Stimulated activated CD4-positive, alpha-beta T cell treated with anti-CD3 and anti-CD28 coated beads, Interleukin-4, amount 100 ng/mL, for 1 hour (primary cell): ENCODE data around the gene VPS51.
A peak's percentile ranks its signal among the peaks of the same experiment; 100 is the strongest.
"Not testable (repeated sequence)": the region's sequence is repeated elsewhere in the genome, so short reads cannot be mapped to it uniquely, and the experiment has no call there.

ENCODE experiments used
- DNase-seq: peaks from one replicate; pipeline ENCODE4 v3.0.0-alpha.2; 2020

VPS51 gene

DNA sequence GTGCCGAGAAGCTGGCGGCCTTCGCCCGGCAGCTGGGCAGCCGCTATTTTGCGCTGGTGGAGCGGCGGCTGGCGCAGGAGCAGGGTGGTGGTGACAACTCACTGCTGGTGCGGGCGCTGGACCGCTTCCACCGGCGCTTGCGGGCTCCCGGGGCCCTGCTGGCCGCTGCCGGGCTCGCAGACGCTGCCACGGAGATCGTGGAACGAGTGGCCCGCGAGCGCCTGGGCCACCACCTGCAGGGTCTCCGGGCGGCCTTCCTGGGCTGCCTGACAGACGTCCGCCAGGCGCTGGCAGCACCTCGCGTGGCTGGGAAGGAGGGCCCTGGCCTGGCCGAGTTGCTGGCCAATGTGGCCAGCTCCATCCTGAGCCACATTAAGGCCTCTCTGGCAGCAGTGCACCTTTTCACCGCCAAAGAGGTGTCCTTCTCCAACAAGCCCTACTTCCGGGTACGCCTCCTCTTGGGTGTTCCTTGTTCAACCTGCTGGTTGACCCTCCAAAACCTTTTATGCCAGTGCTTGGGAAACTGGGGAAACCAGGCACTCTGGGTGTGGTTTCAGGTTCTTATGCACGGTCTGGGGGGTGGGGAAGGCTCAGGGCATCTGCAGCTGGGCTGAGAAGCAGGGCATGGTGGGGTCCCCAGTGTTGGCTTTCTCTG lies 12.6 kb downstream of the VPS51 start:
- no peak for DNase-seq

DNA sequence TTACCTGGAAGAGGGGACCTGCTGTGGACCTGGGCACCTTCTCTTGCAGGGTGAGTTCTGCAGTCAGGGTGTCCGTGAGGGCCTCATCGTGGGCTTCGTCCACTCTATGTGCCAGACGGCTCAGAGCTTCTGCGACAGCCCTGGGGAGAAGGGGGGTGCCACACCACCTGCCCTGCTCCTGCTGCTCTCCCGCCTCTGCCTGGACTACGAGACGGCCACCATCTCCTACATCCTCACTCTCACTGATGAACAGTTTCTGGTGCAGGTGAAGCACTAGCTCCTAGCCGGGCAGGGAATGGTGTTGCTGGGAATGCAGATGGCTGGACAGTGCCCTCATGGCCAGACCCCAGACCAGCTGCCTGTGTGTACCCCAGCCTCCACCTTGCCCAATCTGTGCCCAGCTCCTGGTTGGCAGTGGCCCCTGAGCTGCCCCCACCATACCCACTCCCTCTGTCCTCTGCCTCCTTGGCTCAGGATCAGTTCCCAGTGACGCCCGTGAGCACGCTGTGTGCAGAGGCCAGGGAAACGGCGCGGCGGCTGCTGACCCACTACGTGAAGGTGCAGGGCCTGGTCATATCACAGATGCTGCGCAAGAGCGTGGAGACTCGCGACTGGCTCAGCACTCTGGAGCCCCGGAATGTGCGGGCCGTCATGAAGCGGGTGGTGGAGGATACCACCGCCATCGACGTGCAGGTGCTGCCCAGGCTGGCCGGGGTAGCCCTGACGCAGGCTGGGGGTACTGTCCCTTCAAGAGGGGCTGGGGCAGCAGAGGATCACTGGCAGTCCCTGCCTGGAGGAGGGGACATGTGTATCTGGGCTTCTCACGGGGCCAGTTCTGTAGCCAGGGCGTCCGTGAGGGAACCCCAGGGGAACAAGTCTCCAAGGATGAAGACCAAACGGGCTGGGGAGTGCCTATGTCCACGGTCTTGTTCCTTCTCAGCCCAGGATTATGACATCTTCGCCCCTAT lies 13.5 kb downstream of the VPS51 start:
- DNase-seq = no peak

DNA sequence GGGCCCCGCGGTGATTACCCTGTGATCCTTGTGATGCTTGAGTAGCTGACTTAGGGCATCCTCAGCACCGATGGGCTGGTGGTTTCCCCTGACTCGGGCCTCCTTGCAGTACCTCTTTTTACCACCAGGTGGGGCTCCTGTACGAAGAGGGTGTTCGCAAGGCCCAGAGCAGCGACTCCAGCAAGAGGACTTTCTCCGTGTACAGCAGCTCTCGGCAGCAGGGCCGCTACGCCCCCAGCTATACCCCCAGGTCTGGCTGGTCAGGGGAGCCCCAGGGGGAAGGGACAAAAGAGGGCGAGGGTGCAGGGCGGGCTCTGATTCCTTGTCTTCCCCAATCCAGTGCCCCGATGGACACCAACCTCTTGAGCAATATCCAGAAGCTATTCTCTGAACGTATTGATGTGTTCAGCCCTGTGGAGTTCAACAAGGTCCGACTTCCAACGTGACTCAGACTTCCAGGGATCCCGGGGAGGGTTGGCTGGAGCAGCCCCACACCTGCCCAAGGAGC lies 14.4 kb downstream of the VPS51 start:
- DNase-seq = peak; percentile 97

DNA sequence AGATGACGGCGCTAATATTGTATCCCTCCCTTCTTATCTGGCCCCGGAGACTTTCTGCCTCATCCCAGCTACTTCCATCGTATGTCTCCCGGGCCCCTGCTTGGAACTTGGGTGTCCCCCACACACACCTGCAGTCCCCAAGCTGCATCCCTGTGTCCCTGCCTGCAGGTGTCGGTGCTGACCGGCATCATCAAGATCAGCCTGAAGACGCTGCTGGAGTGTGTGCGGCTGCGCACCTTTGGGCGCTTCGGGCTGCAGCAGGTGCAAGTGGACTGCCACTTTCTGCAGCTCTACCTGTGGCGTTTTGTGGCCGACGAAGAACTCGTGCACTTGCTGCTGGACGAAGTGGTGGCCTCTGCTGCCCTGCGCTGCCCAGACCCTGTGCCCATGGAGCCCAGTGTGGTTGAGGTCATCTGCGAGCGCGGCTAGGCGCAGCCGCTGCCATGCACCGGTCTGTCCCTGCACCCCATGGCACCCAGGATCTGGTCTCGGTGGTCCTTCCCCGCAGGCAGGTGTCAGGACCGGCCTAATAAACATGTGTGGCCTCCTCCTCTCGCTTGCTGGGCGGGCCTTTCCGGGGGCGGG lies 15.2 kb downstream of the VPS51 start:
- DNase-seq = no peak

DNA sequence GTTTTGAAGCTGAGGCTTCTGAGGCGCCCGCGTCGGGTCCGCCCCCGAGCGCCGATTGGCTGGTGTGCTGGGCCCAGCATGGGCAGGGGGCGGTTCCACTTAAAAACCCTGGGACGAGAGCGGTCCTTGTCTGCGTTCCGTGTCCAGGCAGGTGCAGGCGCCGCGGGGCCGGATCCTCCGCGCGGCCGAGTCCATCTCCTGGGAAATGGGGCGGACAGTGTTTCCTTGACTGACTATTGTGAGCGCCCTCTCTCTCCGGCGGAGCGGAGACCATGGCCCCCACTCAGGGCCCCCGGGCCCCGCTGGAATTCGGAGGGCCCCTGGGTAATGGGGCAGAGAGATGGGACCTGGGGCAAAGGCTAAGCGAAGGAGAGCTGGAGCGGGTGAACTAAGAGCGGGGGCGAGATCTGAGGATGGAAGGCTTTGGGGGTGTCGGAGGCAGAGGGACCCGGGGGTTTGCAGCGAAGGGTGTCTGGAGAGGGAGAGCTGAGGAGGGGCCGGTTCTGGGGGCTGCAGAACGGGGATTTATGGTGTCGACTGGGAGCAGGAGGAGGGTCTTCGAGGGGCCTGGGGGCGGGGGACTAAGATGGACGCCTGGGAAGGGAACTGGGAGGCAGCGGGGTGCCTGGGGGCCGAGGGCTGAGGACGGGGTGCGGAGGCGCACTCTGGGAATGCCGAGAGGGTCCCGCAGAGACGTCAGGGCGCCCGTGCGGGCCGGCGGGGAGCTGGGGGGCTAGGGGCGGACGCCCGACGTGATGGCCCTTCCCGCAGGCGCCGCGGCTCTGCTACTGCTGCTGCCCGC lies 15.9 kb downstream of the VPS51 start, which contains the start of gene TM7SF2:
Gene TM7SF2 (plus strand): TSS at position 129 of the 802 bp plus-strand sequence. CDS start 144 bp downstream, at position 273.
- peak; percentile 96 for DNase-seq

DNA sequence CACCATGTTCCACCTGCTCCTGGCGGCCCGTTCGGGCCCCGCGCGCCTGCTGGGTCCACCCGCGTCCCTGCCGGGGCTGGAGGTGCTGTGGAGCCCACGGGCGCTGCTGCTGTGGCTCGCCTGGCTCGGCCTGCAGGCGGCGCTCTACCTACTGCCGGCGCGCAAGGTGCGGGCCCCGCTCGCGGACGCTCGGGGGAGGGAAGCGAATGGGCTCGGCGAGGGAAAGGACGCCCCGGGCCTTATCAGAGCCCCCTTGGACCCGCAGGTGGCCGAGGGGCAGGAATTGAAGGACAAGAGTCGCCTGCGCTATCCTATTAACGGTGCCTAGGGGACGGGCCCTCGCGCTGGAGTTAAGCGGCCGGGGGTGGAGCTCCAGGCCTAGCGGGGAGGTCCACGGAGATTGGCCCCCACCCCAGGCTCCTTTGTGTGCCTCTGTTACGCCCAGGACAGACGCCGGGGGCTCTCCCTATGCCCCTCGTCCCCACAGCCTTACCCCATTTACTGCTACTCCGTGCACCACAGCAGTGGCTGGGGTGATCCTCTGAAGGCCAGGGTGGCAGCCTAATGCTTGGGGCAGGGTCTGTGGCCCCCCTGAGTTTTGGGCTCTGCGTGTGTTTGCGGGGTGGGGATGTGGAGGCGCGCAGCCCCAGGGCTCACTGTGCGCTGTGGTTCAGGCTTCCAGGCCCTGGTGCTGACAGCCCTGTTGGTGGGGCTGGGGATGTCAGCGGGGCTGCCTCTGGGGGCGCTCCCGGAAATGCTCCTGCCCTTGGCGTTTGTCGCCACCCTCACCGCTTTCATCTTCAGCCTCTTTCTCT lies 16.7 kb downstream of the VPS51 start:
- DNase-seq = peak; percentile 79

DNA sequence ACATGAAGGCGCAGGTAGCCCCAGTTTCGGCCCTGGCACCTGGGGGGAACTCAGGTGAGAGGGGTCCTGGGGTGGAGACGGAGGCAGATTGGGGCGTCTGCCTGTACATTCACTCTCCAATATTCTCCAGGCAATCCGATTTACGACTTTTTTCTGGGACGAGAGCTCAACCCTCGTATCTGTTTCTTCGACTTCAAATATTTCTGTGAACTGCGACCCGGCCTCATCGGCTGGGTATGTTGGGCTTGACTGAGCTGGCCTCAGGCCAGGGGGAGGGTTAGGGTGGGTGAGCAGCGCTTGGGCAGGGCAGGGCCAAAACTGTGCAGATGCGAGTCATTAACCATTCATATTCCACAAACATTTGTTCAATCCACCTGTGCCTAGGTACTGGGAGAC lies 17.3 kb downstream of the VPS51 start:
- DNase-seq = no peak

DNA sequence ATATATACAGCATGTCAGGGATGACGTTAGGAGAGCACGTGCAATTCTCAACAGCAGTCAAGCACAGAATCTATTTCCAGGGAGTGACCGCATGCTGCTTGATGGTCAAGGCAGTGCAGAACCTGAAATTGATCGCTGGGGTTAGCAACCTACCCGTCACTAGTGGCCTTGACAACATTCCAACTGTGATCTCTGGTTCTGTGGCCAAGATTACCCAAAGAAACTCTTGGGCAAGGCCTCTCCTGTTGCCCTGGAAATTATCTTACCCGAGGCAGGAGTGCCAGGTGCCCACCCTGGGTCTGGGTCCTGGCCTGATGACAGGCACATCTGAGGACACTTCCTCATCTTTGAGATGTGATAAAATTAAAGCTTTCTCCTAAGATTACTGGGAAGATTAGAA lies 17.8 kb downstream of the VPS51 start:
- DNase-seq = no peak

DNA sequence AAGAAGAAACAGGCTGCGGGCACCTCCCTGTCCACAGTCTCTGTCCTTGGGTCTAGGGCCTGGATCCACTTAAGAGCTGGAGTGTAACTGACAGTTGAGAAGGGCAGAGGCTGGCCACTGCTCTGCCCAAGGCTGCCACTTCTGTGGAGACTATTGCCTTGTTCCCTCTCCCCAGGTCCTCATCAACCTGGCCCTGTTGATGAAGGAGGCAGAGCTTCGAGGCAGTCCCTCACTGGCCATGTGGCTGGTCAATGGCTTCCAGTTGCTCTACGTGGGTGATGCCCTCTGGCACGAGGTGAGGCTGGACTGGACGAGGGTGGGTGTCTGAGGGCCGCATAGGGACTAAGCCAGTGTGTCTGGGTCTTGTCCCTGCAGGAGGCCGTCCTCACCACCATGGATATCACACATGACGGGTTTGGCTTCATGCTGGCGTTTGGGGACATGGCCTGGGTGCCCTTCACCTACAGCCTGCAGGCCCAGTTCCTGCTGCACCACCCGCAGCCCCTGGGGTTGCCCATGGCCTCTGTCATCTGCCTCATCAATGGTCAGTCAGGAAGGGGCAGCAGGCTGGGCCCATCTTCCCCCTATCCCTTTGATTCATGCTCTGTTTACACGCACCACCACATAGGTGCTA lies 18.6 kb downstream of the VPS51 start:
- no peak for DNase-seq

DNA sequence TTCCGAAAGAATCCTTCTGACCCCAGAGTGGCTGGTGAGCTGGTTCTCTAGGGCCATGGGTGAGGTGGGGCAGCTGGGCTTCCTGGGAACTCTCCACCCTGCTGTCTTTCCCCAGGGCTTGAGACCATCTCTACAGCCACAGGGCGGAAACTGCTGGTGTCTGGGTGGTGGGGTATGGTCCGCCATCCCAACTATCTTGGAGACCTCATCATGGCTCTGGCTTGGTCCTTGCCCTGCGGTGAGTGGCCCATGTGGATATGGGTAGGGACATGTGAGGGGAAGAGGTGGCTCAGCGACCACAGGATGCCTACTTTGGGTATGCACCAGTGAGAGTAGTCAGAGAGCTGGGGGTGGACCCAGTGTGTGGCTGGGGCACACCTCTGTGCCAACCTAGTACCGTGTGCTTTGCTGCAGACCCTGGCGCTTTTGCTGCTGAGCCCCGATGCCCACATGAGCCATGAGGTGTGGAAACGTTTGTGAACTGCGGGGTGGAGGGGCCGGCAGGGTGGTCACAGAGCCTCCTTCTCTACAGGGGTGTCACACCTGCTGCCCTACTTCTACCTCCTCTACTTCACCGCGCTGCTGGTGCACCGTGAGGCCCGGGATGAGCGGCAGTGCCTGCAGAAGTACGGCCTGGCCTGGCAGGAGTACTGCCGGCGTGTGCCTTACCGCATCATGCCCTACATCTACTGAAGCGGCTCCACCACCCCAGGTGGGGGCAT lies 19.5 kb downstream of the VPS51 start:
- no peak for DNase-seq

DNA sequence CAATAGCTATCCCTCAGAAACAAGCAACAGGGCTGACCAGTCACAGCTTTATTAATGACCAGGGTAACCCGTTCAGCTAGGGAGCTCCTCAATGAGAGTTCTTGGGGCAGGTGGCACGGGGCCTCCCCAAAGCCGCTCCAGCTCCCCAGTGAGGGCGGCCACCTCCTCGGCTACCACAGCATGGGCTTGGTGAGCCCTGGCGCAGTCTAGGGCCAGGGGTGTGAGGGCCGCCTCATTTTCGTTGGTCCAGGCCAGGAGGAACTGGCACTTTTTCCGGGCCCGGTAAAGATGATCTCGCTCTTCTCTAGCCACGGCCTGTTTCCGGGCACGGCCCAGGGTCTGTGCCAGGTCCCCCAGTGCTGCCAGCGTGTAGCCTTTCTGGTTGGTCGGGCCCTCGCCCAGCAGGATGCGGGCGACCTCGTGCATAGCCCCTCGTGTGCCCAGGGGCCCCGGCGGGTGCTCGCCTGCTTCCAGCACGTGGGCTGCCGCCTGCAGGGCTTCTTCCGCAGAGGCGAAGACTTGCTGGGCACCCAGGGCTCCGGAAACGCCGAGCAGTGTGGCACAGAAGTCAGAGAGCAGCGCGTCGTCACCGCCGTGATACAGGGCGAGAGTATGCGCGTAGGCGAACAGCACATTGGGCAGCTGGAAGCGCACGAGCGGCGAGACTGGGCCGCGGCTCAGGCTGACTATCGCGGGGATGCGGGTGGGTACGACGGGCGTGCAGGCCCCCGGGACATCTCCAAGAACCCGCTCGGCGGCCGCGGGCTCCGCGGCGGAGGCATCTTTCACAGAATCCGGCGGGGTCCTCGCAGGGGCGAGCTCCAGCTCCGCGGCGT lies 20.6 kb downstream of the VPS51 start:
- DNase-seq = peak; percentile 63

DNA sequence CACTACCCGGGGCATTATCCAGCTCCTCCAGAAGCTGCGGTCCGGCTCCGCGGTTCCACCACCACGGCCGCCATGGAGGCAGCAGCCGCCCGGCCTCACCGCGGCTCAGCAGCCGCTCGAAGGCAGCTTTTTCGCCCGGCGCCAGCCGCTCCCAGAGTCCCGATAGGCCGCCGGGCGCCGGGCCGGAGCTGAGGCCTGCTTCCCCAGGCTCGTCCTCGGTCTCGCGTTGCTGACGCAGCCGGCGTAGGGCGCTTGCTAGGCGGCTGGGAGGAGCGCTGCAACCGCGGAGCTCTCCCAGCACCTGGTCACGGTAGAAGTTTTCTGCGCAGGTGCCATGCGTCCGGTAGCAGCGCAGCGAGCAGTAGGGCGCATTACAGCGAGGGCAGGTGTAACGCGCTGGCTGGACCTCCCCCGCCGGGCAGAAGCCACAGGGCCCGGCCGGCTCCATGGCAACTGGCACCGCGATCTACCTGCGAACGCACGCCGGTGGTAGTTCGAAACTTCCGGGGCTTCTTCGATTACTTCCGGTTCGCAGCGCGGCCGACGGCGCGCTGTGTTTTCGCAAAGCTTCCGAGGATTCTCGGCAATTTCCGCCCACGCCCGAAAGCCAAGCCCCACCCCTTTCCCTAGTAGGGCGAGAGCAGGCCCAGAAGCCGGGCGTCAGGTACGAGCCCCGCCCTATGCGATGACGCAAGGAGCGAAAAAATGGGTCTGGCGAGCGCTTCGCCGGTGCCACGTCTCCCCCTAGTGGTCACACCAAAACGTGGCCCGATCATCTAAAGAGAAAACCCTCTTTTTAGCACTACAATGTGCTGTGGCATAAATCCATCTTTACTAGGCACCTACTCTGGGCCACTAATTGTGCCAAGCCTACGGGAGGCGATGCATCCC lies 21.4 kb downstream of the VPS51 start, which contains the start of gene ZNHIT2:
Gene ZNHIT2 (minus strand): TSS at position 496 of the 891 bp plus-strand sequence. CDS start 48 bp downstream, at position 448.
- DNase-seq = peak; percentile 100

DNA sequence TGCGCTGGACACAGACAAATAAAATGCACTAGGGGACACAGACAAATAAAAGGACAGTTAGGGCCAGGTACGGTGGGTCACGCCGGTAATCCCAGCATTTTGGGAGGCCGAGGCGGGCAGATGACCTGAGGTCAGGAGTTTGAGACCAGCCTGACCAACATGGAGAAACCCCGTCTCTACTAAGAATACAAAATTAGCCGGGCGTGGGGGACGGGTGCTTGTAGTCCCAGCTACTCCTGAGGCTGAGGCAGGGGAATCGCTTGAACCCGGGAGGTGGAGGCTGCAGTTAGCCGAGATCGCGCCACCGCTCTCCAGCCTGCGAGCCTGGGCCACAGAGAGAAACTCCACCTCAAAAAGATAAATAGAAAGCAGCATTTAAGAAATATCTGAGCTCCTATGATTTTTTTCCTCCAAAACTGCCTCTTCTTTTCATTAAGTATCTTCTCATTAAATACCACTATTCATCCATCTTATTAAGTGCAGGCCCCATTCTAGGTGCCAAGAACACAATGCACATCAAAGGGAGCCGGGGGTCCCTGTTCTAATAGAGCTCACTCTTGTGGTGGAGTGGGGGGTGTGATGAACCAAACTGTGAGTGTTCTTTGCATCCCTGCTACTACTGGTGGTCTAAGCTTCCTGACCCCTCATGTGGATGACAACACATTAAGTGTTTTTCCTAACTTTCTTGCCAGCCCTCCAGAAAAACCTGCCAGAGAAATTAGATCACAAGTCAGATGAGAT lies 22.3 kb downstream of the VPS51 start:
- no peak for DNase-seq

DNA sequence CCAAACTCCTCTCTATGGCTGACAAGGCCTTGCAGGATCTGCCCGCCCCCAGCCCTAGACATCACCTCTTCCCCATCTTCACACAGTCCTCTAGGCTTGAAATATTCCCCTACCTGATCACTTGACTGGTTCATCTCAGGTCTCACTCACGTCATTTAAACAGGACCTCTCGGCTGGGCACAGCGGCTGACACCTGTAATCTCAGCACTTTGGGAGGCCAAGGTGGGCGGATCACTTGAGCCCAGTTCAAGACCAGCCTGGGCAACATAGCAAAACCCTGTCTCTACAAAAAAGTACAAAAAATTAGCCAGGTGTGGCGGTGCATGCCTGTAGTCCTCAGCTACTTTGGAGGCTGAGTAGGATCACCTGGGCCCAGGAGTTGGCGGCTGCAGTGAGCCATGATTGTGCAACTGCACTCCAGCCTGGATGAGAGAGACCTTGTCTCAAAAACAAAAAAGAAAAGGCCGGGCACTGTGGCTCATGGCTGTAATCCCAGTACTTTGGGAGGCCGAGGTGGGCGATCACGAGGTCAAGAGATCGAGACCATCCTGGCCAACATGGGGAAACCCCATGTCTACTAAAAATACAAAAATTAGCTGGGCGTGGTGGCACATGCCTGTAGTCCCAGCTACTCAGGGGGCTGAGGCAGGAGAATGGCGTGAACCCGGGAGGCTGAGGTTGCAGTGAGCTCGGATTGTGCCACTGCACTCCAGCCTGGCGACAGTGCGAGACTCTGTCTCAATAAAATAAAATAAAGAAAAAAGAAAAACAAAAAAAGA lies 23.1 kb downstream of the VPS51 start:
- DNase-seq = not testable (repeated sequence)

DNA sequence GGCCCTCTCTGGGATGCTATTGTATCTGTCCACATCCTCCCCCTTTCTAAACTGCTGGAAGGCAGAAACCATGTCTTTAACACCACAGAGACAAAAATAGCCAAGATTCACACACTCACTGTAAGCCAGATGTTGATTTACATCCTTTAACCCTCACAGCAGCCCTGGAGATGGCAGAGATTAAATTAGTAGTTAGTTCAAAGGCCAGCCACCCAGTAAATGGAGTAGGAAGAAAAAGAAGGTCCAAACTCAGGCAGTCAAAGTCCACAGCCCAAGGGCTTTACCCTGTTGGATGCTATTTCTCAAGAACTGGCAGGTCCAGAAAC lies 23.6 kb downstream of the VPS51 start:
- DNase-seq = no peak

DNA sequence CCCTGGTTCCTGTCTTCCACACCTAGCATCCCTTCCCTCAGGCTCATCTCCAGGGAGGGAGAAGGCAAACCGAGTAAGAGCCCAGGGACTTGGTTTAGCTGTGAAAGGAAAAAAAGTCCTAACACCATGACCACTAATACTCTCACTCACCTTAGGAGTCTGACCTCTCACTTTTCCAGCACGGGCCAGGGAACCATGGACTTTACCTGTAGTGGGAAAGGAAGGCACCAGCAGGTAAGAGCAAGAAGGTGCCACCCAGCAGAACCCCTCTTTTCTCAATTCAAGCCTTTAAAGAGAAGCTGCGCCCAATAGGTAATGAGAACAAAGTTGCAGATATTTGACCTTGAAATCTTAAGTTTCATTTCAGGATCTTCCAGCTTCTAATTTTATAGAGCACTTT lies 24.8 kb downstream of the VPS51 start:
- no peak for DNase-seq

DNA sequence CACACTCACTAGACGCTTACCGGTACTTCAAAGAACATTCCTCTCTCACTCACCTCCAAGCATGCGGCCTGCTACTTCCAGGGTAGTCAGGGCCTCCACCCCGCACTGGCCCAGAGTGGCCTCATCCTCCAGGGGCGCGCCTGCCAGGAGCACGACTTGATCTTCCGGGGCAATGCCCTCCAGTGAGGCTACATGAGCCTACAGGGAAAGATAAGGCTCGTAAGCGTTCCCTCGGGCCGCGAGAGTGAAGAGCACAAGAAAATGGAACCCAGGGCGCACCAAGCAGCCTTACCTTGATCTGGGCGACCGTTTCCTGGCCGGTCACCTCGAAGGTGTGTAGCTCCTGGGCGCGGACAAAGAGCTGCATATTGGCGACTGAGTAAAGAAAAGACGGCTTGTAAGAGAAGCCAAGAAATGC lies 25.4 kb downstream of the VPS51 start:
- peak; percentile 37 for DNase-seq
